Breast epithelium (tissue), 4 donors: ENCODE results near the gene ST8SIA2. TPM values are rescaled to one million over a fixed set of nuclear protein-coding genes. Genes with fewer than 3 reads are reported as not detected.

Experiments
- DNase-seq, 2 donors: peaks; one replicate each; pipeline ENCODE4 v3.0.0-alpha.2; 2019; ENCODE audit warnings: low spot score in 2 of 2
- H3K27ac ChIP-seq, 2 donors: fragments of 200-600 bp; sonication (generic) in 1 of 2; one replicate each; pipeline ENCODE4 v1.5.1; 2016 to 2019; ENCODE audit warnings: mild to moderate bottlenecking in 1 of 2
- H3K27me3 ChIP-seq, 2 donors: fragments of 200-600 bp; sonication (generic) in 1 of 2; one replicate each; pipeline versions ENCODE4 v1.5.1 to v1.6.0; 2017 to 2019; ENCODE audit warnings: control low read depth in 1 of 2, mild to moderate bottlenecking in 1 of 2
- H3K36me3 ChIP-seq: fragments of 200-600 bp; one replicate; pipeline ENCODE4 v1.5.1; 2019
- H3K4me1 ChIP-seq, 2 donors: fragments of 200-600 bp; sonication (generic); one replicate each; pipeline ENCODE4 v1.5.1; 2016 to 2019; ENCODE audit warnings: control low read depth in 1 of 2
- H3K4me3 ChIP-seq, 3 donors: fragments of 200-600 bp; sonication (generic); 1 replicate in 2 of 3; 2 replicates in 1 of 3; pipeline ENCODE4 v1.5.1; 2016 to 2019; ENCODE audit warnings: mild to moderate bottlenecking in 3 of 3, moderate library complexity in 2 of 3
- H3K9me3 ChIP-seq, 2 donors: fragments of 200-600 bp; sonication (generic) in 1 of 2; one replicate each; pipeline ENCODE4 v1.5.1; 2016 to 2019; ENCODE audit warnings: control low read depth in 1 of 2
- POLR2A ChIP-seq: fragments of 450-650 bp; IDR thresholded peaks from one replicate; pipeline ENCODE4 v1.6.1; 2016; ENCODE audit warnings: antibody characterized with exemption, mild to moderate bottlenecking, moderate library complexity
- POLR2AphosphoS5 ChIP-seq, 3 donors: sonication (generic); formaldehyde crosslinking; IDR thresholded peaks; one replicate each; pipeline ENCODE4 v1.6.1; 2017; ENCODE audit warnings: antibody characterized with exemption in 3 of 3
- intact Hi-C: fragments of 100-400 bp; cut with DNase I; formaldehyde crosslinking; loops from one replicate; pipeline ENCODE4 v1.15.1; 2023; ENCODE audit warnings: low total_unique reads
- total RNA-seq, 3 donors: library from RNA; depleted of rRNA; stranded (reverse); fragments of >200 nt; gene quantifications; one replicate each; pipeline ENCODE4 v1.1.0, GENCODE V29; 2016
- TF ChIP-seq, protein P1 (sequence below), 3 donors: fragments of 450-650 bp; IDR thresholded peaks; one replicate each; pipeline ENCODE4 v1.5.1; 2016 to 2017; ENCODE audit warnings: antibody characterized with exemption in 3 of 3, mild to moderate bottlenecking in 3 of 3, moderate library complexity in 3 of 3

ST8SIA2 gene
- total RNA-seq, 3 donors from 2014 or later: 0.59 to 0.66 TPM; not detected in 1

GRCh38 chr15:92454555-92455105, 60.9 kb downstream of the ST8SIA2 start:
- TF ChIP-seq, protein P1, sequence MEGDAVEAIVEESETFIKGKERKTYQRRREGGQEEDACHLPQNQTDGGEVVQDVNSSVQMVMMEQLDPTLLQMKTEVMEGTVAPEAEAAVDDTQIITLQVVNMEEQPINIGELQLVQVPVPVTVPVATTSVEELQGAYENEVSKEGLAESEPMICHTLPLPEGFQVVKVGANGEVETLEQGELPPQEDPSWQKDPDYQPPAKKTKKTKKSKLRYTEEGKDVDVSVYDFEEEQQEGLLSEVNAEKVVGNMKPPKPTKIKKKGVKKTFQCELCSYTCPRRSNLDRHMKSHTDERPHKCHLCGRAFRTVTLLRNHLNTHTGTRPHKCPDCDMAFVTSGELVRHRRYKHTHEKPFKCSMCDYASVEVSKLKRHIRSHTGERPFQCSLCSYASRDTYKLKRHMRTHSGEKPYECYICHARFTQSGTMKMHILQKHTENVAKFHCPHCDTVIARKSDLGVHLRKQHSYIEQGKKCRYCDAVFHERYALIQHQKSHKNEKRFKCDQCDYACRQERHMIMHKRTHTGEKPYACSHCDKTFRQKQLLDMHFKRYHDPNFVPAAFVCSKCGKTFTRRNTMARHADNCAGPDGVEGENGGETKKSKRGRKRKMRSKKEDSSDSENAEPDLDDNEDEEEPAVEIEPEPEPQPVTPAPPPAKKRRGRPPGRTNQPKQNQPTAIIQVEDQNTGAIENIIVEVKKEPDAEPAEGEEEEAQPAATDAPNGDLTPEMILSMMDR (IDR thresholded peaks at IDR 0.05): no peak
- TF ChIP-seq POLR2A: no peak
- TF ChIP-seq POLR2AphosphoS5 (IDR thresholded peaks at IDR 0.05): no peak
- Histone ChIP-seq H3K4me1 (no peaks in the 10 kb centered on the region), H3K36me3 (no peaks in the 10 kb centered on the region), H3K27me3 (no peaks in the 10 kb centered on the region), H3K4me3 (no peak overlapping the region), H3K9me3 (no peaks in the 10 kb centered on the region), H3K27ac (no peak overlapping the region)
- no peak for DNase-seq
- intact Hi-C loops: no loop called here

DNA sequence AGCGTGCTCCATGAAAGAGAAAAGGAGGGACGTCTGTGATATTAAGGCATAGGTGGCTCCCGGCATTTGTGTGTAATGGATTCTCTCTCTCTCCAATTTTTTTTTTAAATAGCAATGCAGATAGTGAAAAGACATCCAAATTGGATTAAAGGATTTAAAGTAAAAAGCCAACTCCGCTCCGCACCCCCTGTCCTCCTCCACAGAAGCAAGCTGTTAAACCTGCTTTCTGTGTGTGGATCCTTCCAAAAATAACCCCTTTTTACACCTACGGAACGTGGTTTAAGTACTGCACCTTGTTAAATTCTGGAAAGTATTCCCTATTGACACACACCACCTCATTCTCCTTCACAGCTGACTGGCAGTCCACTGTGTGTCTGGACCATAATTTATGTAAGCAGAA, 61.6 kb downstream of the ST8SIA2 start:
- Histone ChIP-seq H3K27me3 (no peaks in the 10 kb centered on the region), H3K4me3 (no peak overlapping the region), H3K27ac (no peak overlapping the region), H3K36me3 (no peaks in the 10 kb centered on the region), H3K4me1 (no peaks in the 10 kb centered on the region), H3K9me3 (no peaks in the 10 kb centered on the region)
- TF ChIP-seq POLR2AphosphoS5 (IDR thresholded peaks at IDR 0.05) (no peak), POLR2A (no peak)
- TF ChIP-seq, protein P1 (IDR thresholded peaks at IDR 0.05): no peak
- no peak for DNase-seq
- intact Hi-C loops: no loop called here

GRCh38 chr15:92457471-92458041, 63.9 kb downstream of the ST8SIA2 start:
- Histone ChIP-seq H3K4me1 (no peaks in the 10 kb centered on the region), H3K27ac (no peak overlapping the region), H3K36me3 (no peaks in the 10 kb centered on the region), H3K27me3 (no peaks in the 10 kb centered on the region), H3K9me3 (no peaks in the 10 kb centered on the region), H3K4me3 (no peak overlapping the region)
- intact Hi-C loops: no loop called here
- TF ChIP-seq POLR2A (no peak), POLR2AphosphoS5 (IDR thresholded peaks at IDR 0.05) (no peak)
- TF ChIP-seq, protein P1 (IDR thresholded peaks at IDR 0.05): no peak
- no peak for DNase-seq

- Histone ChIP-seq H3K4me1 (no peaks in the 10 kb centered on the region), H3K36me3 (no peaks in the 10 kb centered on the region), H3K27ac (no peak overlapping the region), H3K27me3 (no peaks in the 10 kb centered on the region), H3K9me3 (no peaks in the 10 kb centered on the region), H3K4me3 (no peak overlapping the region)
- TF ChIP-seq POLR2A (no peak), POLR2AphosphoS5 (IDR thresholded peaks at IDR 0.05) (no peak)
- TF ChIP-seq, protein P1 (IDR thresholded peaks at IDR 0.05): no peak
- intact Hi-C loops: no loop called here
- DNase-seq: no peak
Observed at GRCh38 chr15:92460023-92460422, 66.3 kb downstream of the ST8SIA2 start.

DNA sequence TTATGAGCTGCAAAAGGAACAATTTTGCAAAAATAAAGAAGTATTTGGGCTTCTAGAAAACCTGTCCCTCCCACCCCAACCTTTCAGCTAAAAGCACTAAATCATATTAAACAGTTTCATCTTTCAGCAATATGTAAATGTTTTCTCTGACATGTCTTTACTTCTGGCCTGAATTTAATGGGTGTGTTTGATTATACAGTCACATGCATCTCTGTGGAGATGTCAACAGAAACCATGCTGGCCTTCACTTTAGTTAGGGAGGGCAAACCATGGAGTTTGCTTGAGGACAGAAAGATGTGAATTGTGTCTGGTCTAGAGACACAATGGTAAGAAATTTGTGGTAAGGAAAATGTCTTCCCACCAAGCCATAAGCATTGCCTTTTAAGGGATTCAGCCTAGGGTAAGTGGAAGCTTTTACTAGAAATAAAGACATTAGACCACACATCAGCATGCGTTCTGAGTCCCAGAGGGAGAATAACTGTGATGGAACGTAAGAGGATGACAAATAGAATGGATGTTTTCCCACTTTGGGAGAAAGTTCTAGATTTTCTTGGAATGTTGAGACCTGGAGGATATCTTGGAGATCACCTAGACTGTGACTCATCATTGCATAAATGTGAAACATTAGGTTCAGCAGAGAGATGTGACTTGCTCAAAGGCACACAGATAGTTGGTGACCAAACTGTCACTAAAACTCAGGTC, 68.9 kb downstream of the ST8SIA2 start:
- TF ChIP-seq, protein P1 (IDR thresholded peaks at IDR 0.05): no peak
- TF ChIP-seq POLR2A (no peak), POLR2AphosphoS5 (IDR thresholded peaks at IDR 0.05) (no peak)
- no peak for DNase-seq
- Histone ChIP-seq H3K27me3 (no peaks in the 10 kb centered on the region), H3K9me3 (no peaks in the 10 kb centered on the region), H3K4me3 (no peak overlapping the region), H3K4me1 (no peaks in the 10 kb centered on the region), H3K27ac (no peak overlapping the region), H3K36me3 (no peaks in the 10 kb centered on the region)
- intact Hi-C loops: no loop called here
